K562 (cell line): Measurements from ENCODE around the gene KLHDC10. TPM values are rescaled to one million over a fixed set of nuclear protein-coding genes. Genes with fewer than 3 reads are reported as not detected.

Experiments used
- BCOR ChIP-seq: fragments of 450-650 bp; IDR thresholded peaks from 2 replicates; pipeline ENCODE4 v1.6.1; 2016
- DNMT1 ChIP-seq: fragments of 450-650 bp; IDR thresholded peaks from 2 replicates; pipeline ENCODE4 v1.6.1; 2016; ENCODE audit warnings: antibody characterized with exemption, mild to moderate bottlenecking
- ESRRA ChIP-seq: fragments of 450-650 bp; IDR thresholded peaks from 2 replicates; pipeline ENCODE4 v1.6.1; 2014; ENCODE audit warnings: low read depth, mild to moderate bottlenecking, moderate library complexity, borderline replicate concordance
- ETV1 ChIP-seq: fragments of 450-650 bp; conservative IDR thresholded peaks from 2 replicates; pipeline ENCODE4 v1.6.1; 2016; ENCODE audit warnings: missing genetic modification characterization, control low read depth, low read depth, missing compliant biosample characterization
- JUND ChIP-seq, 2 experiments: IDR thresholded peaks; 2 replicates in 1 of 2; 3 replicates in 1 of 2; pipeline ENCODE4 v1.6.1; 2011; ENCODE audit warnings: borderline replicate concordance in 2 of 2, low read depth in 2 of 2, low read length in 2 of 2, improper control_type of control experiment in 1 of 2, missing biosample characterization in 1 of 2, missing genetic modification characterization in 1 of 2, missing genetic modification reagents in 1 of 2
- ZKSCAN1 ChIP-seq: fragments of 150-350 bp; IDR thresholded peaks from 2 replicates; pipeline ENCODE4 v1.6.1; 2016; ENCODE audit warnings: low read depth, low read length
- ZNF384 ChIP-seq: IDR thresholded peaks from 2 replicates; pipeline ENCODE4 v1.6.1; 2012; ENCODE audit warnings: low read depth, low read length, improper control_type of control experiment
- ZNF431 ChIP-seq: sonication (generic); formaldehyde crosslinking; IDR thresholded peaks from 2 replicates; pipeline ENCODE4 v1.8.0; 2022; ENCODE audit warnings: mild to moderate bottlenecking, missing genetic modification reagents
- polyA plus RNA-seq, 8 experiments: library from polyadenylated mRNA; depleted of rRNA in 4 of 8; stranded (reverse) in 5 of 8; unstranded in 3 of 8; fragments of >200 nt; fragmentation: Nextera tagmentation in 2 of 8; fragmentation: Illumina TruSeq in 1 of 8; extraction: Ambion mirVana in 2 of 8; extraction: Trizol in 1 of 8; gene quantifications; 2 replicates each; pipeline versions ENCODE4 v1.2.1 to v1.2.3, GENCODE V29; 2011 to 2014; ENCODE audit warnings: inconsistent platforms in 1 of 8, missing spikeins in 1 of 8
- total RNA-seq, 7 experiments: library from RNA; depleted of rRNA in 6 of 7; stranded (reverse); fragments of >200 nt in 6 of 7; fragmentation: Illumina TruSeq in 2 of 7; extraction: Trizol in 2 of 7; gene quantifications; 2 replicates each; pipeline versions ENCODE4 v1.2.1 to v1.2.3, GENCODE V29; 2011 to 2021; ENCODE audit warnings: low replicate concordance in 1 of 7
- TF ChIP-seq, protein P1 (sequence below): fragments of 200-600 bp; sonication (generic); IDR thresholded peaks from one replicate; pipeline ENCODE4 v1.6.1; 2012; ENCODE audit warnings: mild to moderate bottlenecking, low read depth, low read length, inconsistent platforms
- TF ChIP-seq, protein P2 (sequence below), 2 experiments: IDR thresholded peaks; 2 replicates each; pipeline ENCODE4 v1.6.1; 2011; ENCODE audit warnings: borderline replicate concordance in 1 of 2, control low read depth in 1 of 2, low read depth in 1 of 2, low read length in 1 of 2, mild to moderate bottlenecking in 1 of 2, mixed read lengths in 1 of 2, moderate library complexity in 1 of 2; ENCODE audit not compliant: insufficient read depth in 1 of 2, insufficient read length in 1 of 2, poor library complexity in 1 of 2, severe bottlenecking in 1 of 2; ENCODE audit errors: extremely low read depth in 1 of 2
- TF ChIP-seq, protein P3 (sequence below): sonication (generic); formaldehyde crosslinking; IDR thresholded peaks from 2 replicates; pipeline ENCODE4 v1.4.0; 2020; ENCODE audit warnings: mild to moderate bottlenecking, missing genetic modification reagents

Gene KLHDC10
- total and polyA plus RNA-seq, 9 of the 15 experiments (the other 6 are each of a cell fraction or from before 2014, with no cell fraction given), result 9.8 to 80.5 (median 31.4) TPM

DNA sequence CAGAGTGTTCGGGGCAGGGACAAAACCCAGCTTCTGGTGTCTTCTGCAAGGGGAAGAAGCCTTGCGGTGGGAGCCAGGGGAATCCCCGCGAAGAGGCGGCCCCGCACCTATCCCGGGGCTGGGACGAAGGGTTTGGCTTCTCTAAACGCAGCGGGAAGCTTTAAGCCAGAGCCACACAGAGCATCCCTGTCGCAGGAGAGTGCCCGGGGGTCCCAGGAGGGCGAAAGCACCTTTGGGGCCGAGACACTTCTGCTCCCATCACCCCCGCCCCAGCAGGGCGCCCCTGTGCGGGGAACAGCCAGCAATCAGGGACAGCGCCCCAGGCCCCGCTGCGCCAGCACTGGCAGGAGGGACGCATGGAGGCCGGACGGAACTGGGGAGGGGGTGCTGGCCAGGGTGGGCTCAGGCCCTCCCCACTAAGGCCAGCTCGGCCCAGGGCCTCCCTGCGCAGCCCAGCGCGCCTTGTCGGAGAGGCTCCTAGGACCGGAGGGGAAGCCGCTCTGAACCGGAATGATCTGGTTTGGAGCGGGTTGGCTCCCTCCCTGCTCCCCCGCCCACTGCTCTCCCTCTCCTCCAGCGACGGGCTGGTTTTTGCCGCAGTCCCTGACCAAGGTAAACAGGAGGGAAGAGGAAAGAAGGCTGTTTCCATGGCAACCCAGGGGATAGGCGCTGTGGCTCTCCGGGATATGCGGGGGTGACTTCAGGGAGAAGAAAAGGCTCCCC, 71.0 kb downstream of the KLHDC10 start (continued):
- TF ChIP-seq, protein P1, sequence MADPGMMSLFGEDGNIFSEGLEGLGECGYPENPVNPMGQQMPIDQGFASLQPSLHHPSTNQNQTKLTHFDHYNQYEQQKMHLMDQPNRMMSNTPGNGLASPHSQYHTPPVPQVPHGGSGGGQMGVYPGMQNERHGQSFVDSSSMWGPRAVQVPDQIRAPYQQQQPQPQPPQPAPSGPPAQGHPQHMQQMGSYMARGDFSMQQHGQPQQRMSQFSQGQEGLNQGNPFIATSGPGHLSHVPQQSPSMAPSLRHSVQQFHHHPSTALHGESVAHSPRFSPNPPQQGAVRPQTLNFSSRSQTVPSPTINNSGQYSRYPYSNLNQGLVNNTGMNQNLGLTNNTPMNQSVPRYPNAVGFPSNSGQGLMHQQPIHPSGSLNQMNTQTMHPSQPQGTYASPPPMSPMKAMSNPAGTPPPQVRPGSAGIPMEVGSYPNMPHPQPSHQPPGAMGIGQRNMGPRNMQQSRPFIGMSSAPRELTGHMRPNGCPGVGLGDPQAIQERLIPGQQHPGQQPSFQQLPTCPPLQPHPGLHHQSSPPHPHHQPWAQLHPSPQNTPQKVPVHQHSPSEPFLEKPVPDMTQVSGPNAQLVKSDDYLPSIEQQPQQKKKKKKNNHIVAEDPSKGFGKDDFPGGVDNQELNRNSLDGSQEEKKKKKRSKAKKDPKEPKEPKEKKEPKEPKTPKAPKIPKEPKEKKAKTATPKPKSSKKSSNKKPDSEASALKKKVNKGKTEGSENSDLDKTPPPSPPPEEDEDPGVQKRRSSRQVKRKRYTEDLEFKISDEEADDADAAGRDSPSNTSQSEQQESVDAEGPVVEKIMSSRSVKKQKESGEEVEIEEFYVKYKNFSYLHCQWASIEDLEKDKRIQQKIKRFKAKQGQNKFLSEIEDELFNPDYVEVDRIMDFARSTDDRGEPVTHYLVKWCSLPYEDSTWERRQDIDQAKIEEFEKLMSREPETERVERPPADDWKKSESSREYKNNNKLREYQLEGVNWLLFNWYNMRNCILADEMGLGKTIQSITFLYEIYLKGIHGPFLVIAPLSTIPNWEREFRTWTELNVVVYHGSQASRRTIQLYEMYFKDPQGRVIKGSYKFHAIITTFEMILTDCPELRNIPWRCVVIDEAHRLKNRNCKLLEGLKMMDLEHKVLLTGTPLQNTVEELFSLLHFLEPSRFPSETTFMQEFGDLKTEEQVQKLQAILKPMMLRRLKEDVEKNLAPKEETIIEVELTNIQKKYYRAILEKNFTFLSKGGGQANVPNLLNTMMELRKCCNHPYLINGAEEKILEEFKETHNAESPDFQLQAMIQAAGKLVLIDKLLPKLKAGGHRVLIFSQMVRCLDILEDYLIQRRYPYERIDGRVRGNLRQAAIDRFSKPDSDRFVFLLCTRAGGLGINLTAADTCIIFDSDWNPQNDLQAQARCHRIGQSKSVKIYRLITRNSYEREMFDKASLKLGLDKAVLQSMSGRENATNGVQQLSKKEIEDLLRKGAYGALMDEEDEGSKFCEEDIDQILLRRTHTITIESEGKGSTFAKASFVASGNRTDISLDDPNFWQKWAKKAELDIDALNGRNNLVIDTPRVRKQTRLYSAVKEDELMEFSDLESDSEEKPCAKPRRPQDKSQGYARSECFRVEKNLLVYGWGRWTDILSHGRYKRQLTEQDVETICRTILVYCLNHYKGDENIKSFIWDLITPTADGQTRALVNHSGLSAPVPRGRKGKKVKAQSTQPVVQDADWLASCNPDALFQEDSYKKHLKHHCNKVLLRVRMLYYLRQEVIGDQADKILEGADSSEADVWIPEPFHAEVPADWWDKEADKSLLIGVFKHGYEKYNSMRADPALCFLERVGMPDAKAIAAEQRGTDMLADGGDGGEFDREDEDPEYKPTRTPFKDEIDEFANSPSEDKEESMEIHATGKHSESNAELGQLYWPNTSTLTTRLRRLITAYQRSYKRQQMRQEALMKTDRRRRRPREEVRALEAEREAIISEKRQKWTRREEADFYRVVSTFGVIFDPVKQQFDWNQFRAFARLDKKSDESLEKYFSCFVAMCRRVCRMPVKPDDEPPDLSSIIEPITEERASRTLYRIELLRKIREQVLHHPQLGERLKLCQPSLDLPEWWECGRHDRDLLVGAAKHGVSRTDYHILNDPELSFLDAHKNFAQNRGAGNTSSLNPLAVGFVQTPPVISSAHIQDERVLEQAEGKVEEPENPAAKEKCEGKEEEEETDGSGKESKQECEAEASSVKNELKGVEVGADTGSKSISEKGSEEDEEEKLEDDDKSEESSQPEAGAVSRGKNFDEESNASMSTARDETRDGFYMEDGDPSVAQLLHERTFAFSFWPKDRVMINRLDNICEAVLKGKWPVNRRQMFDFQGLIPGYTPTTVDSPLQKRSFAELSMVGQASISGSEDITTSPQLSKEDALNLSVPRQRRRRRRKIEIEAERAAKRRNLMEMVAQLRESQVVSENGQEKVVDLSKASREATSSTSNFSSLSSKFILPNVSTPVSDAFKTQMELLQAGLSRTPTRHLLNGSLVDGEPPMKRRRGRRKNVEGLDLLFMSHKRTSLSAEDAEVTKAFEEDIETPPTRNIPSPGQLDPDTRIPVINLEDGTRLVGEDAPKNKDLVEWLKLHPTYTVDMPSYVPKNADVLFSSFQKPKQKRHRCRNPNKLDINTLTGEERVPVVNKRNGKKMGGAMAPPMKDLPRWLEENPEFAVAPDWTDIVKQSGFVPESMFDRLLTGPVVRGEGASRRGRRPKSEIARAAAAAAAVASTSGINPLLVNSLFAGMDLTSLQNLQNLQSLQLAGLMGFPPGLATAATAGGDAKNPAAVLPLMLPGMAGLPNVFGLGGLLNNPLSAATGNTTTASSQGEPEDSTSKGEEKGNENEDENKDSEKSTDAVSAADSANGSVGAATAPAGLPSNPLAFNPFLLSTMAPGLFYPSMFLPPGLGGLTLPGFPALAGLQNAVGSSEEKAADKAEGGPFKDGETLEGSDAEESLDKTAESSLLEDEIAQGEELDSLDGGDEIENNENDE, result no peak
- TF ChIP-seq, protein P2, sequence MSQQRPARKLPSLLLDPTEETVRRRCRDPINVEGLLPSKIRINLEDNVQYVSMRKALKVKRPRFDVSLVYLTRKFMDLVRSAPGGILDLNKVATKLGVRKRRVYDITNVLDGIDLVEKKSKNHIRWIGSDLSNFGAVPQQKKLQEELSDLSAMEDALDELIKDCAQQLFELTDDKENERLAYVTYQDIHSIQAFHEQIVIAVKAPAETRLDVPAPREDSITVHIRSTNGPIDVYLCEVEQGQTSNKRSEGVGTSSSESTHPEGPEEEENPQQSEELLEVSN (IDR thresholded peaks at IDR 0.05; ENCODE audit: borderline replicate concordance in 1 of 2, extremely low read depth in 1 of 2, insufficient read depth in 1 of 2, insufficient read length in 1 of 2, low read depth in 1 of 2, low read length in 1 of 2, poor library complexity in 1 of 2, severe bottlenecking in 1 of 2), result peak in 1 of 2 experiments; percentile 22
- TF ChIP-seq JUND (IDR thresholded peaks at IDR 0.05; ENCODE audit: borderline replicate concordance, low read depth, low read length) (peak; percentile 17; the same call in 1 of the 2 replicates), JUND (tag; IDR thresholded peaks at IDR 0.05; ENCODE audit: borderline replicate concordance, low read depth, low read length) (no peak), ZKSCAN1 (0 out of 2 replicates have a peak, but pooled peaks have one; percentile 7), ZNF384 (no peak), BCOR (peak; percentile 86; the same call in 1 of the 2 replicates), ETV1 (no peak), DNMT1 (no peak), ESRRA (no peak), ZNF431 (0 out of 2 replicates have a peak, but pooled peaks have one; percentile 54)
- TF ChIP-seq, protein P3, sequence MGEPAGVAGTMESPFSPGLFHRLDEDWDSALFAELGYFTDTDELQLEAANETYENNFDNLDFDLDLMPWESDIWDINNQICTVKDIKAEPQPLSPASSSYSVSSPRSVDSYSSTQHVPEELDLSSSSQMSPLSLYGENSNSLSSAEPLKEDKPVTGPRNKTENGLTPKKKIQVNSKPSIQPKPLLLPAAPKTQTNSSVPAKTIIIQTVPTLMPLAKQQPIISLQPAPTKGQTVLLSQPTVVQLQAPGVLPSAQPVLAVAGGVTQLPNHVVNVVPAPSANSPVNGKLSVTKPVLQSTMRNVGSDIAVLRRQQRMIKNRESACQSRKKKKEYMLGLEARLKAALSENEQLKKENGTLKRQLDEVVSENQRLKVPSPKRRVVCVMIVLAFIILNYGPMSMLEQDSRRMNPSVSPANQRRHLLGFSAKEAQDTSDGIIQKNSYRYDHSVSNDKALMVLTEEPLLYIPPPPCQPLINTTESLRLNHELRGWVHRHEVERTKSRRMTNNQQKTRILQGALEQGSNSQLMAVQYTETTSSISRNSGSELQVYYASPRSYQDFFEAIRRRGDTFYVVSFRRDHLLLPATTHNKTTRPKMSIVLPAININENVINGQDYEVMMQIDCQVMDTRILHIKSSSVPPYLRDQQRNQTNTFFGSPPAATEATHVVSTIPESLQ (CRISPR knock-in tag), result 0 out of 2 replicates have a peak, but pooled peaks have one; percentile 26
